Transverse colon (tissue), 4 donors: ENCODE results near the gene CERS4. TPM values are rescaled to one million over a fixed set of nuclear protein-coding genes. Genes with fewer than 3 reads are reported as not detected.

Experiments
- DNase-seq: peaks from one replicate; pipeline ENCODE4 v3.0.0-alpha.2; 2019
- H3K27ac ChIP-seq, 4 donors: fragments of 200-600 bp; sonication (generic); 2 replicates each; pipeline ENCODE4 v1.5.1; 2016 to 2018; ENCODE audit warnings: inconsistent platforms in 4 of 4
- H3K27me3 ChIP-seq: fragments of 200-600 bp; sonication (generic); 2 replicates; pipeline ENCODE4 v1.5.1; 2017; ENCODE audit warnings: inconsistent platforms
- H3K36me3 ChIP-seq, 4 donors: fragments of 200-600 bp; sonication (generic); 2 replicates each; pipeline ENCODE4 v1.5.1; 2017 to 2019; ENCODE audit warnings: inconsistent platforms in 4 of 4
- H3K4me1 ChIP-seq, 4 donors: fragments of 200-600 bp; sonication (generic); 2 replicates each; pipeline ENCODE4 v1.5.1; 2017 to 2020; ENCODE audit warnings: inconsistent platforms in 4 of 4
- H3K4me3 ChIP-seq, 4 donors: fragments of 200-600 bp; sonication (generic); 1 replicate in 1 of 4; 2 replicates in 3 of 4; pipeline versions ENCODE4 v1.5.1 to v1.6.1; 2017 to 2019; ENCODE audit warnings: inconsistent platforms in 4 of 4
- H3K9me3 ChIP-seq, 2 donors: fragments of 200-600 bp; sonication (generic); 2 replicates each; pipeline ENCODE4 v1.5.1; 2017 to 2019; ENCODE audit warnings: inconsistent platforms in 2 of 2
- CTCF ChIP-seq, 5 experiments: fragments of 200-600 bp in 3 of 5; fragments of 450-650 bp in 2 of 5; sonication (generic) in 3 of 5; IDR thresholded peaks; 1 replicate in 2 of 5; 2 replicates in 3 of 5; pipeline ENCODE4 v1.5.1; 2016 to 2017; ENCODE audit warnings: antibody characterized with exemption in 5 of 5, inconsistent platforms in 3 of 5, mild to moderate bottlenecking in 2 of 5, moderate library complexity in 1 of 5
- EP300 ChIP-seq: sonication (generic); formaldehyde crosslinking; IDR thresholded peaks from one replicate; pipeline ENCODE4 v1.6.1; 2017; ENCODE audit warnings: antibody characterized with exemption, low read depth
- POLR2A ChIP-seq: fragments of 450-650 bp; IDR thresholded peaks from one replicate; pipeline ENCODE4 v1.6.1; 2016; ENCODE audit warnings: antibody characterized with exemption, mild to moderate bottlenecking, moderate library complexity
- POLR2AphosphoS5 ChIP-seq, 3 donors: sonication (generic); formaldehyde crosslinking; IDR thresholded peaks; one replicate each; pipeline ENCODE4 v1.6.1; 2016; ENCODE audit warnings: antibody characterized with exemption in 3 of 3
- WGBS, 2 donors: methylation state at CpG; one replicate each; pipeline ENCODE4 v1.1.5; 2018; ENCODE audit warnings: low coverage in 1 of 2; 5-methylcytosine and 5-hydroxymethylcytosine counted together
- in situ Hi-C, 4 donors: fragments of 200-750 bp; cut with MboI; loops; one replicate each; pipeline versions ENCODE4 v1.15.0 to v1.15.1; 2017; ENCODE audit warnings: low sequenced_read_pairs in 3 of 4, low pct_ligation_motif_present in 1 of 4, low pct_unique_long_range_greater_than_20kb in 1 of 4
- intact Hi-C: fragments of 100-400 bp; cut with DNase I; formaldehyde crosslinking; loops from one replicate; pipeline ENCODE4 v1.15.1; 2023; ENCODE audit warnings: low total_unique reads
- total RNA-seq, 4 donors: library from RNA; depleted of rRNA; stranded (reverse); fragments of >200 nt; gene quantifications; one replicate each; pipeline ENCODE4 v1.1.0, GENCODE V29; 2016

CERS4 gene
- total RNA-seq, 4 donors from 2014 or later, result 3.4 to 58.0 (median 19.7) TPM

GRCh38 chr19:8231073-8231604 lies 22.0 kb downstream of the CERS4 start:
- TF ChIP-seq POLR2AphosphoS5 (IDR thresholded peaks at IDR 0.05) (no peak), CTCF (IDR thresholded peaks at IDR 0.05) (no peak), EP300 (no peak), POLR2A (no peak)
- Histone ChIP-seq H3K36me3 (no peaks in the 10 kb centered on the region), H3K9me3 (peaks cover 3 to 5% of the 10 kb centered on the region in 2 donors), H3K4me1 (no peaks in the 10 kb centered on the region), H3K27me3 (no peaks in the 10 kb centered on the region), H3K4me3 (no peak overlapping the region), H3K27ac (no peak overlapping the region)
- DNase-seq, result no peak
- in situ Hi-C loops (loop anchor here in 1 of 4 donors (25.0 kb wide), 1 partner anchor 269 kb away; no protein-coding TSS in a partner anchor), intact Hi-C loops (no loop called here)
- 97 to 100% methylated on average over 2 of the region's 3 CpGs for WGBS, 2 donors

- Histone ChIP-seq H3K4me1 (no peaks in the 10 kb centered on the region), H3K9me3 (peaks cover 3 to 5% of the 10 kb centered on the region in 2 donors), H3K4me3 (no peak overlapping the region), H3K27me3 (no peaks in the 10 kb centered on the region), H3K36me3 (no peaks in the 10 kb centered on the region), H3K27ac (no peak overlapping the region)
- intact Hi-C loops, result no loop called here
- TF ChIP-seq CTCF (IDR thresholded peaks at IDR 0.05), result no peak
- TF ChIP-seq POLR2A, result no peak
- no peak for DNase-seq
- WGBS, 2 donors, result 76 to 94% methylated on average over 4 to 7 of the region's 7 CpGs
- in situ Hi-C loops, result loop anchor here in 1 of 4 donors (25.0 kb wide), 1 partner anchor 271 kb away; no protein-coding TSS in a partner anchor
These were observed 24.2 kb downstream of the CERS4 start for GRCh38 chr19:8233370-8233769.

- in situ Hi-C loops (loop anchor here in 1 of 4 donors (25.0 kb wide), 1 partner anchor 275 kb away; no protein-coding TSS in a partner anchor), intact Hi-C loops (no loop called here)
- no peak for DNase-seq
- no peaks in the 10 kb centered on the region for H3K36me3 ChIP-seq
- H3K27ac ChIP-seq, result no peak overlapping the region
- H3K27me3 ChIP-seq, result no peaks in the 10 kb centered on the region
- no peaks in the 10 kb centered on the region for H3K9me3 ChIP-seq
- H3K4me3 ChIP-seq, result no peak overlapping the region
- peaks cover 10 to 14% (median 11%) of the 10 kb centered on the region in 4 donors for H3K4me1 ChIP-seq
- 50 to 84% methylated on average over 1 to 6 of the region's 6 CpGs for WGBS, 2 donors
- TF ChIP-seq POLR2A (no peak), EP300 (no peak), POLR2AphosphoS5 (IDR thresholded peaks at IDR 0.05) (no peak), CTCF (IDR thresholded peaks at IDR 0.05) (no peak)
These were observed 27.9 kb downstream of the CERS4 start for GRCh38 chr19:8237026-8237425.

GRCh38 chr19:8238251-8238650 lies 29.1 kb downstream of the CERS4 start:
- no peak overlapping the region for H3K27ac ChIP-seq
- TF ChIP-seq CTCF (IDR thresholded peaks at IDR 0.05) (no peak), EP300 (no peak), POLR2AphosphoS5 (IDR thresholded peaks at IDR 0.05) (no peak), POLR2A (no peak)
- peaks cover 10 to 14% (median 11%) of the 10 kb centered on the region in 4 donors for H3K4me1 ChIP-seq
- no peak overlapping the region for H3K4me3 ChIP-seq
- no peaks in the 10 kb centered on the region for H3K27me3 ChIP-seq
- no peak for DNase-seq
- in situ Hi-C loops, result loop anchor here in 1 of 4 donors (25.0 kb wide), 1 partner anchor 276 kb away; no protein-coding TSS in a partner anchor
- intact Hi-C loops, result no loop called here
- no peaks in the 10 kb centered on the region for H3K9me3 ChIP-seq
- 87% methylated on average over 1 of the region's 1 CpG; no CpG with 5 or more reads in 1 of the 2 donors for WGBS, 2 donors
- H3K36me3 ChIP-seq, result no peaks in the 10 kb centered on the region
